SK-N-SH (cell line): Measurements from ENCODE around the gene KIF1C.
A peak's percentile ranks its signal among the peaks of the same experiment; 100 is the strongest.

Source experiments
- CHD2 ChIP-seq: fragments of 150-350 bp; IDR thresholded peaks from 2 replicates; pipeline ENCODE4 v1.6.1; 2018; ENCODE audit warnings: low read length; ENCODE audit not compliant: partially characterized antibody
- MEF2A ChIP-seq: IDR thresholded peaks from 2 replicates; pipeline ENCODE4 v1.4.0; 2012; ENCODE audit warnings: low read depth, borderline replicate concordance
- NFIC ChIP-seq: IDR thresholded peaks from 2 replicates; pipeline ENCODE4 v1.4.0; 2012; ENCODE audit warnings: borderline replicate concordance
- PBX3 ChIP-seq: IDR thresholded peaks from 2 replicates; pipeline ENCODE4; 2012
- POLR2AphosphoS5 ChIP-seq: IDR thresholded peaks from 2 replicates; pipeline ENCODE4 v1.6.1; 2012; ENCODE audit warnings: low read depth, low read length
- RAD21 ChIP-seq: IDR thresholded peaks from 2 replicates; pipeline ENCODE4 v1.6.1; 2012; ENCODE audit warnings: mild to moderate bottlenecking, low read length
- REST ChIP-seq: IDR thresholded peaks from 2 replicates; pipeline ENCODE4 v1.6.1; 2012; ENCODE audit warnings: mild to moderate bottlenecking, low read depth, low read length, moderate library complexity
- RFX5 ChIP-seq: IDR thresholded peaks from 2 replicates; pipeline ENCODE4 v1.6.1; 2012; ENCODE audit warnings: mild to moderate bottlenecking, improper control_type of control experiment, low read length
- TEAD4 ChIP-seq: IDR thresholded peaks from 2 replicates; pipeline ENCODE4 v1.4.0; 2012; ENCODE audit warnings: mild to moderate bottlenecking, borderline replicate concordance; ENCODE audit not compliant: insufficient read depth
- USF1 ChIP-seq: IDR thresholded peaks from 2 replicates; pipeline ENCODE4 v1.4.0; 2012; ENCODE audit warnings: low read depth, borderline replicate concordance
- TF ChIP-seq, protein P1 (sequence below): fragments of 200-600 bp; sonication (generic); IDR thresholded peaks from 2 replicates; pipeline ENCODE4 v1.6.1; 2017; ENCODE audit warnings: antibody characterized with exemption, mild to moderate bottlenecking, moderate library complexity
- TF ChIP-seq, protein P2 (sequence below): fragments of 150-350 bp; IDR thresholded peaks from 2 replicates; pipeline ENCODE4 v1.6.1; 2016; ENCODE audit warnings: mild to moderate bottlenecking, low read depth, low read length
- TF ChIP-seq, protein P3 (sequence below): IDR thresholded peaks from 2 replicates; pipeline ENCODE4 v1.4.0; 2012; ENCODE audit warnings: low read depth

- TF ChIP-seq, protein P1, sequence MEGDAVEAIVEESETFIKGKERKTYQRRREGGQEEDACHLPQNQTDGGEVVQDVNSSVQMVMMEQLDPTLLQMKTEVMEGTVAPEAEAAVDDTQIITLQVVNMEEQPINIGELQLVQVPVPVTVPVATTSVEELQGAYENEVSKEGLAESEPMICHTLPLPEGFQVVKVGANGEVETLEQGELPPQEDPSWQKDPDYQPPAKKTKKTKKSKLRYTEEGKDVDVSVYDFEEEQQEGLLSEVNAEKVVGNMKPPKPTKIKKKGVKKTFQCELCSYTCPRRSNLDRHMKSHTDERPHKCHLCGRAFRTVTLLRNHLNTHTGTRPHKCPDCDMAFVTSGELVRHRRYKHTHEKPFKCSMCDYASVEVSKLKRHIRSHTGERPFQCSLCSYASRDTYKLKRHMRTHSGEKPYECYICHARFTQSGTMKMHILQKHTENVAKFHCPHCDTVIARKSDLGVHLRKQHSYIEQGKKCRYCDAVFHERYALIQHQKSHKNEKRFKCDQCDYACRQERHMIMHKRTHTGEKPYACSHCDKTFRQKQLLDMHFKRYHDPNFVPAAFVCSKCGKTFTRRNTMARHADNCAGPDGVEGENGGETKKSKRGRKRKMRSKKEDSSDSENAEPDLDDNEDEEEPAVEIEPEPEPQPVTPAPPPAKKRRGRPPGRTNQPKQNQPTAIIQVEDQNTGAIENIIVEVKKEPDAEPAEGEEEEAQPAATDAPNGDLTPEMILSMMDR, result no peak
- TF ChIP-seq POLR2AphosphoS5, result peak; percentile 42
- TF ChIP-seq RFX5, result no peak
- no peak for TF ChIP-seq TEAD4
- no peak for TF ChIP-seq REST
- TF ChIP-seq, protein P2, sequence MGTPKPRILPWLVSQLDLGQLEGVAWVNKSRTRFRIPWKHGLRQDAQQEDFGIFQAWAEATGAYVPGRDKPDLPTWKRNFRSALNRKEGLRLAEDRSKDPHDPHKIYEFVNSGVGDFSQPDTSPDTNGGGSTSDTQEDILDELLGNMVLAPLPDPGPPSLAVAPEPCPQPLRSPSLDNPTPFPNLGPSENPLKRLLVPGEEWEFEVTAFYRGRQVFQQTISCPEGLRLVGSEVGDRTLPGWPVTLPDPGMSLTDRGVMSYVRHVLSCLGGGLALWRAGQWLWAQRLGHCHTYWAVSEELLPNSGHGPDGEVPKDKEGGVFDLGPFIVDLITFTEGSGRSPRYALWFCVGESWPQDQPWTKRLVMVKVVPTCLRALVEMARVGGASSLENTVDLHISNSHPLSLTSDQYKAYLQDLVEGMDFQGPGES, result no peak
- TF ChIP-seq, protein P3, sequence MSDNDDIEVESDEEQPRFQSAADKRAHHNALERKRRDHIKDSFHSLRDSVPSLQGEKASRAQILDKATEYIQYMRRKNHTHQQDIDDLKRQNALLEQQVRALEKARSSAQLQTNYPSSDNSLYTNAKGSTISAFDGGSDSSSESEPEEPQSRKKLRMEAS, result no peak
- no peak; the same call in none of the 2 replicates for TF ChIP-seq NFIC
- TF ChIP-seq RAD21, result no peak
- TF ChIP-seq PBX3, result peak; percentile 47; the same call in 1 of the 2 replicates
- no peak for TF ChIP-seq MEF2A
- TF ChIP-seq CHD2, result no peak
- TF ChIP-seq USF1, result no peak
Observed at GRCh38 chr17:4950075-4950745, 47.5 kb upstream of the KIF1C start.
